ENCODE results near the gene CACNA1I.

DNA sequence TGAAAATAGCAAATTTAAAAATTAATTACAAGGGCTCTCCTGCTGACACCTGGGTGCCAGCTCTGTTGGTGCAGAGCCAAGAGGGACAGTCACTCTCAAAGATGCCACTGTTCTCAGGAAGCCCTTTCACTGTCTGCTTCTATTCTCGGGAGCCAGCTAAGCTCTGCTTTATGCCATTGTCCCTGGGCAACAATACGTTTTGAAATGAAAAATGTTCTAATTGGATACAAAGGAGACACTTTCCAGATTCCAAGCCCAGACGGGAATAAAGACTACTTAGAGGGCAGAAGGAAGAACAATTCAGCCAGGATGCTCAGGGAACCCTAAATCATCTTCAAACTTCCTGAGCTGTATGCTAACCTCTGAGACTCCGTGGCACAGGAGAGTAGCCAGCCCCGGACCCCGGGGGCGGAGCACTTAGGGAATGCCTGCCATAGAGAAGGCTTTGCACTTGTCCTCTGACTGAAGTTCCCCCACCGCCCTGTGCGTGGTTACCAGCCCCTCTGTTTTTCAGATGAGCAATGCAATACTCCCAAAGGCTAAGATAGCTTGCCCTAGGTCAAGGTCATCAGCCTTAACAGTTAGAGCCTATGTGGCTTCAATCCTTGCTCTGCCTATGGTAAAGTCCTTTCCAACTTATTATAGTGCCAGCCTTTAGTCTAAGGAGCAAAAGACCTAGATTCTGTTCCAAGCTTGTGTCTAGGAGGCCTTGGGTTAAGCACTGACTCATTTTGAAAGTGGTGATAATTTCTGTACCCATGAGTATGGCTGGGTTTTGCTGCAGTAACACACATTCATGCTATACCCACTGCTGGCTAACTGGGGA is 150.9 kb downstream of the CACNA1I start:
- no peak for TF ChIP-seq CTCF (IDR thresholded peaks at IDR 0.05)
- TF ChIP-seq KAT7 (CRISPR knock-in tag; IDR thresholded peaks at IDR 0.05; ENCODE audit: borderline replicate concordance): no peak
- no peak for TF ChIP-seq SMAD3 (CRISPR knock-in tag; IDR thresholded peaks at IDR 0.05; ENCODE audit: borderline replicate concordance)
- no peak for TF ChIP-seq FOXK1 (CRISPR knock-in tag; IDR thresholded peaks at IDR 0.05)
- TF ChIP-seq MYBL2 (CRISPR knock-in tag; IDR thresholded peaks at IDR 0.05): no peak
